ENCODE results near the gene COG2.

GRCh38 chr1:230701434-230701833 lies 59.2 kb downstream of the COG2 start:
- TF ChIP-seq CTCF (conservative IDR thresholded peaks at IDR 0.05) (no peak), ZFX (IDR thresholded peaks at IDR 0.05) (no peak)

All from C4-2B (cell line).